Bronchial epithelial cell (primary cell): ENCODE results near the gene MAGOH. TPM values are rescaled to one million over a fixed set of nuclear protein-coding genes. Genes with fewer than 3 reads are reported as not detected.

Experiments used
- DNase-seq: peaks from one replicate; pipeline ENCODE4 v3.0.0-alpha.2; 2010; ENCODE audit warnings: low read depth
- FAIRE-seq: peaks from 2 replicates; lab custom pipeline; 2011; peaks lifted over from hg19 to GRCh38; lab: Jason Lieb, UNC
- H3K27me3 ChIP-seq: 2 replicates; pipeline ENCODE4 v1.5.1; 2011; ENCODE audit warnings: low read length; ENCODE audit not compliant: control insufficient read depth, insufficient read depth
- H3K36me3 ChIP-seq: 2 replicates; pipeline ENCODE4 v1.5.1; 2011; ENCODE audit warnings: low read length; ENCODE audit not compliant: control insufficient read depth, insufficient read depth
- H3K4me3 ChIP-seq: 2 replicates; pipeline ENCODE4 v1.5.1; 2011; ENCODE audit warnings: mild to moderate bottlenecking, low read depth, low read length, control low read depth
- total RNA-seq: library from RNA; depleted of rRNA; stranded (reverse); fragments of >200 nt; gene quantifications from 2 replicates; pipeline ENCODE4 v1.2.1, GENCODE V29; 2014
- TF ChIP-seq, protein P1 (sequence below): IDR thresholded peaks from 2 replicates; pipeline ENCODE4 v1.5.1; 2011; ENCODE audit warnings: mild to moderate bottlenecking, moderate library complexity, low read length, control low read depth, inconsistent platforms; ENCODE audit not compliant: insufficient read depth, severe bottlenecking

MAGOH gene
- total RNA-seq, 1 donor from 2014 or later, result 33.7 TPM

DNA sequence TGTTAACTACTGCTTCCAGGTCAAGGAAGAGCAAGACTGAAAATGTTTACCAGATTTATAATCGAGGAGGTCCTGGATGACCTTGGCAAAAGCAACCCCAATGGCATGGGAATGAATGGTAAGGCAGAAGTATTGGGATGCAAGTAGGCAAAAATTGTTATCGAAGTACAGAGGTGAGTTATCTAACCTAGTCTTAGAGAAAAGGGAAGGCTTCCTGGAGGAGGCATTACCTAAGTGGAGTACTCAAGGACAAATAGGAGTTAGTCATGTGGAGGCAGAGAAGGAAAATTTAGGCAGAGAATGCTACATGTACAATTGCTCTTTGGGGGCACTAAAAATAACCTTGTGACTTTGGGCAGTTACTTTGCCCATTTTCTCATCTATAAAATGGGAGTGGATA is 3.5 kb upstream of the MAGOH start:
- DNase-seq, result no peak
- FAIRE-seq, result no peak
- TF ChIP-seq, protein P1, sequence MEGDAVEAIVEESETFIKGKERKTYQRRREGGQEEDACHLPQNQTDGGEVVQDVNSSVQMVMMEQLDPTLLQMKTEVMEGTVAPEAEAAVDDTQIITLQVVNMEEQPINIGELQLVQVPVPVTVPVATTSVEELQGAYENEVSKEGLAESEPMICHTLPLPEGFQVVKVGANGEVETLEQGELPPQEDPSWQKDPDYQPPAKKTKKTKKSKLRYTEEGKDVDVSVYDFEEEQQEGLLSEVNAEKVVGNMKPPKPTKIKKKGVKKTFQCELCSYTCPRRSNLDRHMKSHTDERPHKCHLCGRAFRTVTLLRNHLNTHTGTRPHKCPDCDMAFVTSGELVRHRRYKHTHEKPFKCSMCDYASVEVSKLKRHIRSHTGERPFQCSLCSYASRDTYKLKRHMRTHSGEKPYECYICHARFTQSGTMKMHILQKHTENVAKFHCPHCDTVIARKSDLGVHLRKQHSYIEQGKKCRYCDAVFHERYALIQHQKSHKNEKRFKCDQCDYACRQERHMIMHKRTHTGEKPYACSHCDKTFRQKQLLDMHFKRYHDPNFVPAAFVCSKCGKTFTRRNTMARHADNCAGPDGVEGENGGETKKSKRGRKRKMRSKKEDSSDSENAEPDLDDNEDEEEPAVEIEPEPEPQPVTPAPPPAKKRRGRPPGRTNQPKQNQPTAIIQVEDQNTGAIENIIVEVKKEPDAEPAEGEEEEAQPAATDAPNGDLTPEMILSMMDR, result no peak
- Histone ChIP-seq H3K36me3 (no peaks in the 10 kb centered on the region), H3K4me3 (no peak overlapping the region), H3K27me3 (no peaks in the 10 kb centered on the region)

DNA sequence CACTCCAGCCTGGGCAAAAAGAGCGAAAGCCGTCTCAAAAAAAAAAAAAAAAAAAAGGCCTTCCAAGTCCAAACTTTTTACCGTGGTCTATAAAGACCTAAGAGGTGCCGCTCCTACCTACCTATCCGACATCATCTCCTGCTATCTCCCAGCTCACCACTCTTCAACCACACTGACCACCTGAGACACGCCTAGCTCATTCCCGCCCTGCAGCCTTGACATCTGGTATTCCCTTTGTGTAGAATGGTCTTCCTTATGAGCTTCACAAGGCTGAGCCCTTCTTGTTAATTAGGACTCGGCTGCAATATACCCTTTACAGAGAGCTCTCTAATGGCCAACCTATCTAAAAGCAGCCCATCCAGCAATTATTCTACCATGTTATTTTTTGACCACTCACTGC is 680 bp downstream of the MAGOH start:
- Histone ChIP-seq H3K4me3 (peak overlapping the region; percentile 69), H3K27me3 (no peaks in the 10 kb centered on the region), H3K36me3 (peaks cover 4% of the 10 kb centered on the region)
- TF ChIP-seq, protein P1, result no peak
- no peak for FAIRE-seq
- no peak for DNase-seq

DNA sequence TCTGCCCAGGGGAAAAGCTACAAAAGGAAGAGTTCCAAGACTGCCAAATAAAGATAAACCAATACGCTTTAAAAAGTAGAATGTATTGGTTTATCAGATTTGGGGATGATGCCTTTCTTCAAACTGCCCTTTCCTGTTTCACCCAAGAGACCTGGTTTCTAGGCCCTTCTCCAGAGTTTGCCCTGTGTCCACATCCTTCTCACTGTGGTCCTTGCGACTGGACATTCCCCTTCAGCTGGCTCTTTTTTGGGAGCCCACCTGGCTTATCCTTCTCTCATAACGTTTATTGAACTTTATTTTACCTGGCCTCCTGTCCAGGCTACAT is 17.4 kb downstream of the MAGOH start:
- H3K27me3 ChIP-seq, result no peaks in the 10 kb centered on the region
- DNase-seq (no peak), FAIRE-seq (no peak)
- TF ChIP-seq, protein P1, result no peak
- H3K36me3 ChIP-seq, result peaks cover 4% of the 10 kb centered on the region
- H3K4me3 ChIP-seq, result peak overlapping the region; percentile 83

DNA sequence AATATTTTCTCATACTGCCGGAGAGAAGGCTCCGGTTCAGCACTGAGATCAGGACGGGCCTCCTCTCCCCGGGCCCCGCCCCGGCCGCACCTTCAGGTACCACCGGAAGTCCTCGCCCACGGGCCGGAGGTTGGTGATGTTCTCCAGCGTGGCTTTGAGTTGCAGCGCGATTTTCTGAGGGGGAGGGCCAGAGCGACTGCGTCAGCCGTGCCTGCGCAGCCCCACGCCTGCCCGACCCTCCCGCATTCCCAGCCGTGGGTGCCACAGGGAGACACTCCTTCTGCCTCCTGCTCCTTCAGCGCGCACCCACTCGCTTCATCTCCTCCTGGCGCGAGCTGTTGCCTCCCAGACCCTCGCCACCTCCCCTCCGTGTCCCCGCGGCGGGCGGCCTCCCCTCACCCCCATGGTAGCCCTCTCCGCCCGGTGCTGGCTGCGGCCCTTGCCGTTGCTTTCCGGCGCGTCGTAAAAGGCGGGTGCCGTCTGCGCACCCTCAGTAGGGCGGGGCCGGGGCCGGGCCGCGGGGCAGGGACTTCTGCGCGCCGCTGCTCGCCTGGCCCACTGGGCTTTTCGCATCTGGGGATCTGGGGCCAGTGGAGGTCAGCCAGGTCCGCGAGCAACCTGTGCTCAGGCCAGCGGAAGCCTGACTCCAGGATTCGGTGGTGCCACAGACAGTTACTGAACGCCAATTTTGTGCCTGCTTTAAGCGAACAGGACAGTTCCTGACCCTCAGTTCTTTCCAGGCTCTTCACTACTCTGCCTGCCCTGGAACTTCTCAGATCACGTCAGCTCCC is 18.0 kb downstream of the MAGOH start, which contains the start of gene CZIB:
Gene CZIB (minus strand): TSS at position 464 of the 791 bp plus-strand sequence. CDS start 59 bp downstream, at position 405.
- Histone ChIP-seq H3K36me3 (peaks cover 4% of the 10 kb centered on the region), H3K27me3 (no peaks in the 10 kb centered on the region), H3K4me3 (peak within 1 kb of the TSS; percentile 83)
- DNase-seq (peak; percentile 87), FAIRE-seq (no peak)
- TF ChIP-seq, protein P1, result no peak

DNA sequence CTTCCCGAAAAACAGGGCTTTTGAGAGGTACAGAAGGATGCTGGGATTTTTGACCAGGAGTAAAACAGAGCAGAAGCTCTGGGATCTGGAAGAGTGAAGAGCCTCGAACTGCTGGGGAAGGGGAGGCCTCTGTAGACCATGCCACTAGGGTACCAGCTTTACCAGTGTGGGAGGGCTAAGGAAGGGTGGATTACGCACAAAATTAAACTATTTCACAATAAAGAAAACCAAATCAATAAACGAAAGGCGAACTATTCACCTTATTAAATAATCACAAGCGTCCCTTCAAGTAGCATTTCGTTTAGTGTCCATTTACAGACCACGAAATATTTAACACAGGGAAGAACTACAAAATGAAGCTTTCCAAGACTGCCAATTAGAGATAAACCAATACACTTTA is 18.6 kb downstream of the MAGOH start:
- FAIRE-seq, result no peak
- H3K27me3 ChIP-seq, result no peaks in the 10 kb centered on the region
- H3K36me3 ChIP-seq, result peaks cover 6% of the 10 kb centered on the region
- H3K4me3 ChIP-seq, result peak overlapping the region; percentile 83
- TF ChIP-seq, protein P1, result no peak
- DNase-seq, result no peak

DNA sequence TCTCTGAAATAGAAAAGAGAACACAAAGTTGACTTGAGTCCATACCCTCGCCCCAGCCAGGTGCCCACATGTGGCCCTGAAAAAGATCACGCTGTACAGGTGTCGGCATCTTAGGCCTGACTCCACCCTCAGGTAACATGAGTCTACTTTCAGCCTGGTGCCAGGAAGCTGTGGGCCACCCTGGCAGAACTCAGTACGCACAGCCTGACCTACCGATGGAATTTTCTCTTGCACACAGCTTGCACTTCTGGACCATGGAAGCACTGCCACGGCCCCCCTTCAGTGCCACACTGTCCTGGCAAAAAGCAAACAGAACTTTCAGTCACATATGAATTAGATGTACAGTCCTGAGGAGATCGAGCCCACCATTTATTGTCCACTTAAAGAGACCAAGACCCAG is 20.1 kb downstream of the MAGOH start:
- FAIRE-seq (no peak), DNase-seq (no peak)
- Histone ChIP-seq H3K4me3 (no peak overlapping the region), H3K27me3 (no peaks in the 10 kb centered on the region), H3K36me3 (peaks cover 8% of the 10 kb centered on the region)
- TF ChIP-seq, protein P1, result no peak
